ENCODE data around the gene PDE5A.

GRCh38 chr4:119604266-119604665 lies 24.3 kb downstream of the PDE5A start:
- TF ChIP-seq, protein P1, sequence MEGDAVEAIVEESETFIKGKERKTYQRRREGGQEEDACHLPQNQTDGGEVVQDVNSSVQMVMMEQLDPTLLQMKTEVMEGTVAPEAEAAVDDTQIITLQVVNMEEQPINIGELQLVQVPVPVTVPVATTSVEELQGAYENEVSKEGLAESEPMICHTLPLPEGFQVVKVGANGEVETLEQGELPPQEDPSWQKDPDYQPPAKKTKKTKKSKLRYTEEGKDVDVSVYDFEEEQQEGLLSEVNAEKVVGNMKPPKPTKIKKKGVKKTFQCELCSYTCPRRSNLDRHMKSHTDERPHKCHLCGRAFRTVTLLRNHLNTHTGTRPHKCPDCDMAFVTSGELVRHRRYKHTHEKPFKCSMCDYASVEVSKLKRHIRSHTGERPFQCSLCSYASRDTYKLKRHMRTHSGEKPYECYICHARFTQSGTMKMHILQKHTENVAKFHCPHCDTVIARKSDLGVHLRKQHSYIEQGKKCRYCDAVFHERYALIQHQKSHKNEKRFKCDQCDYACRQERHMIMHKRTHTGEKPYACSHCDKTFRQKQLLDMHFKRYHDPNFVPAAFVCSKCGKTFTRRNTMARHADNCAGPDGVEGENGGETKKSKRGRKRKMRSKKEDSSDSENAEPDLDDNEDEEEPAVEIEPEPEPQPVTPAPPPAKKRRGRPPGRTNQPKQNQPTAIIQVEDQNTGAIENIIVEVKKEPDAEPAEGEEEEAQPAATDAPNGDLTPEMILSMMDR (IDR thresholded peaks at IDR 0.05) = no peak
- TF ChIP-seq POLR2A (IDR thresholded peaks at IDR 0.05) = no peak
